ENCODE results near the gene MYO1C.

The MYO1C gene

GRCh38 chr17:1495265-1495989 lies 2.9 kb upstream of the MYO1C start:
- DNase-seq (ENCODE audit: low spot score) = no peak
- no peak for TF ChIP-seq CTCF (IDR thresholded peaks at IDR 0.05; ENCODE audit: extremely low read depth, missing control alignments)

- TF ChIP-seq CTCF (IDR thresholded peaks at IDR 0.05; ENCODE audit: extremely low read depth, missing control alignments) = no peak
These were observed 2.3 kb upstream of the MYO1C start for GRCh38 chr17:1494736-1495253.

GRCh38 chr17:1494203-1494602 lies 1.7 kb upstream of the MYO1C start:
- no peak for TF ChIP-seq CTCF (IDR thresholded peaks at IDR 0.05; ENCODE audit: extremely low read depth, missing control alignments)

More at GRCh38 chr17:1494736-1495253, 2.3 kb upstream of the MYO1C start:
- DNase-seq (ENCODE audit: low spot score) = no peak

GRCh38 chr17:1493291-1493980 lies 950 bp upstream of the MYO1C start:
- no peak for DNase-seq (ENCODE audit: low spot score)
- no peak for TF ChIP-seq CTCF (IDR thresholded peaks at IDR 0.05; ENCODE audit: extremely low read depth, missing control alignments)

More at GRCh38 chr17:1494203-1494602, 1.7 kb upstream of the MYO1C start:
- no peak for DNase-seq (ENCODE audit: low spot score)

- TF ChIP-seq CTCF (IDR thresholded peaks at IDR 0.05; ENCODE audit: extremely low read depth, missing control alignments) = no peak
- DNase-seq (ENCODE audit: low spot score) = peak; percentile 97
These were observed 840 bp downstream of the MYO1C start for GRCh38 chr17:1491443-1492248.

GRCh38 chr17:1490643-1491442 lies 1.6 kb downstream of the MYO1C start:
- peak; percentile 94 for DNase-seq (ENCODE audit: low spot score)
- TF ChIP-seq CTCF (IDR thresholded peaks at IDR 0.05; ENCODE audit: extremely low read depth, missing control alignments) = no peak

Data from GM20000 (cell line).